CD4-positive, alpha-beta T cell treated with Interleukin-17A for 4 hours (primary cell): ENCODE results near the gene MOGAT2.

Experiments used
- DNase-seq: peaks from one replicate; pipeline ENCODE4 v3.0.0-alpha.2; 2020; ENCODE audit warnings: mixed read lengths

Gene MOGAT2

GRCh38 chr11:75781831-75782230, 64.2 kb downstream of the MOGAT2 start:
- DNase-seq = no peak
